Astrocyte (in vitro differentiated cells and primary cell): ENCODE results near the gene TGFBI. TPM values are rescaled to one million over a fixed set of nuclear protein-coding genes. Genes with fewer than 3 reads are reported as not detected.
A peak's percentile ranks its signal among the peaks of the same experiment; 100 is the strongest.

ENCODE experiments used
- DNase-seq: peaks from one replicate; pipeline ENCODE4 v3.0.0-alpha.2; 2010; ENCODE audit warnings: low read depth
- FAIRE-seq: peaks from 2 replicates; lab custom pipeline; 2011; peaks lifted over from hg19 to GRCh38; lab: Jason Lieb, UNC
- H2AFZ ChIP-seq: 2 replicates; pipeline ENCODE4 v1.6.0; 2012; ENCODE audit warnings: low read depth, low read length, inconsistent platforms
- H3K27ac ChIP-seq: 2 replicates; pipeline ENCODE4 v1.5.1; 2011; ENCODE audit warnings: low read depth, low read length, inconsistent platforms
- H3K27me3 ChIP-seq: 2 replicates; pipeline ENCODE4 v1.6.0; 2011; ENCODE audit warnings: low read length, inconsistent platforms; ENCODE audit not compliant: insufficient read depth
- H3K36me3 ChIP-seq: 2 replicates; pipeline ENCODE4 v1.5.1; 2011; ENCODE audit warnings: low read length, inconsistent platforms; ENCODE audit not compliant: insufficient read depth
- H3K4me1 ChIP-seq: 2 replicates; pipeline ENCODE4 v1.5.1; 2011; ENCODE audit warnings: low read length, inconsistent platforms; ENCODE audit not compliant: insufficient read depth
- H3K4me2 ChIP-seq: 2 replicates; pipeline ENCODE4 v1.6.0; 2012; ENCODE audit warnings: low read length, inconsistent platforms
- H3K4me3 ChIP-seq: 2 replicates; pipeline ENCODE4 v1.5.1; 2011; ENCODE audit warnings: low read depth, mild to moderate bottlenecking, low read length, inconsistent platforms; ENCODE audit not compliant: insufficient read depth
- H3K79me2 ChIP-seq: 2 replicates; pipeline ENCODE4 v1.6.0; 2012; ENCODE audit warnings: mild to moderate bottlenecking, low read length, inconsistent platforms; ENCODE audit not compliant: insufficient read depth
- H3K9ac ChIP-seq: 2 replicates; pipeline ENCODE4 v1.6.0; 2012; ENCODE audit warnings: mild to moderate bottlenecking, low read length, inconsistent platforms
- H3K9me3 ChIP-seq: 2 replicates; pipeline ENCODE4 v1.5.1; 2012; ENCODE audit warnings: low read depth, mild to moderate bottlenecking, low read length, inconsistent platforms; ENCODE audit not compliant: insufficient read depth
- H4K20me1 ChIP-seq: 2 replicates; pipeline ENCODE4 v1.6.0; 2012; ENCODE audit warnings: low read length, inconsistent platforms; ENCODE audit not compliant: insufficient read depth
- H3K27ac Mint-ChIP-seq: one replicate; pipeline ENCODE4 v1.8.0; 2021; ENCODE audit warnings: mild to moderate bottlenecking, mixed read lengths; ENCODE audit not compliant: unreplicated experiment
- H3K27me3 Mint-ChIP-seq: one replicate; pipeline ENCODE4 v1.8.0; 2021; ENCODE audit warnings: low read depth, mixed read lengths; ENCODE audit not compliant: unreplicated experiment
- H3K36me3 Mint-ChIP-seq: one replicate; pipeline ENCODE4 v1.8.0; 2021; ENCODE audit warnings: low read depth, mixed read lengths; ENCODE audit not compliant: unreplicated experiment
- H3K4me1 Mint-ChIP-seq: one replicate; pipeline ENCODE4 v1.8.0; 2021; ENCODE audit warnings: low read depth, mixed read lengths; ENCODE audit not compliant: unreplicated experiment
- H3K4me3 Mint-ChIP-seq: one replicate; pipeline ENCODE4 v1.8.0; 2021; ENCODE audit warnings: mild to moderate bottlenecking, moderate library complexity, mixed read lengths; ENCODE audit not compliant: unreplicated experiment
- H3K9me3 Mint-ChIP-seq: one replicate; pipeline ENCODE4 v1.8.0; 2021; ENCODE audit warnings: mild to moderate bottlenecking, mixed read lengths; ENCODE audit not compliant: unreplicated experiment
- EZH2 ChIP-seq: IDR thresholded peaks from 2 replicates; pipeline ENCODE4 v1.6.1; 2012; ENCODE audit warnings: mild to moderate bottlenecking, low read length, inconsistent platforms; ENCODE audit not compliant: insufficient read depth
- total RNA-seq: library from RNA; stranded (reverse); gene quantifications from 2 replicates; pipeline ENCODE4 v1.2.1, GENCODE V29; 2021
- TF ChIP-seq, protein P1 (sequence below): IDR thresholded peaks from 2 replicates; pipeline ENCODE4 v1.5.1; 2011; ENCODE audit warnings: low read depth, mild to moderate bottlenecking, inconsistent platforms, low read length, moderate library complexity; ENCODE audit not compliant: insufficient read depth

The TGFBI gene
- total RNA-seq, 1 donor from 2014 or later = 1,145 TPM

DNA sequence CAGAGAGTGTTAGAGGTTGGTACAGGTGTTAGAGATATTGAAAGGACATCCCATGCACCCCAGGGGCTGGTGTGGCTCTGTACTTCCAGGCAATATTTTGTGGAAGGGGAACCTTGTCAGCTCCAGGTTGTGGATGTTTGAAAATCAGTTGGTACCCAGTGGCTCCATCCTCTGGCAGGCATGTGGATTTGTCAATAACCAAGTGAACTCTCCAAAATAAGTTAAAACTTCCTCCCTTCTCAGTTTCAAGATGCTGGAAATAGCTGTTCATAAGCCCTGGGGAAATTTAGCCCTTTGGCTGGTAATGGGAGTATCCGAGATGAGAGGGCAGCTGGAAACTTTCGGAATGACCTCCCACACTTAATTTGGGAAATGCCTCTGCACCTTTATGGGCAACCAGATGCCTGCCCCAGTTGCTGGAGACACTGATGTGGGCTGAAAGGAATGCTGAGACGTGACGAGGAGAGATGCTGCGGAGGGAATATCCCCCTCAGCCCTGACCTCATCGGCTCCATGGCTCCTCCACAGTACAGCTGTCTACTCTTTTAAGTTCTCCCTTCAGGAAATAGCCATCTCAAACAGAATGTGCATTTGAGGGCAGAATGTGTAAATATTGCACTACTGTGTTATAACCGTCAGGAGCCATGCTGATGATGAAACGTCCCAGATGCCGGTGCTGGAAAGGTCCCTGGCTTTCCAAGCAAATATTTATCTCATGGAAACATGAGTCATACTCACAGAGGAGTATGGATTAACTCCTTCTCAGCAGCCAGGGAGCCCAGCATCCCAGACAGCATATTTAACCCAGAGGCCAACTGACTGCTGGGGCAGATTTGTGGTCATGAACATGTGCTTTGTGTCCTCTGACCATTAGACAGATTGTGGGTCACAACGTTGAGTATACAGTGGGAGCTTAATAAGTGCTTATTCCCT lies 29.5 kb downstream of the TGFBI start:
- FAIRE-seq (peak; percentile 98), DNase-seq (peak; percentile 99)

DNA sequence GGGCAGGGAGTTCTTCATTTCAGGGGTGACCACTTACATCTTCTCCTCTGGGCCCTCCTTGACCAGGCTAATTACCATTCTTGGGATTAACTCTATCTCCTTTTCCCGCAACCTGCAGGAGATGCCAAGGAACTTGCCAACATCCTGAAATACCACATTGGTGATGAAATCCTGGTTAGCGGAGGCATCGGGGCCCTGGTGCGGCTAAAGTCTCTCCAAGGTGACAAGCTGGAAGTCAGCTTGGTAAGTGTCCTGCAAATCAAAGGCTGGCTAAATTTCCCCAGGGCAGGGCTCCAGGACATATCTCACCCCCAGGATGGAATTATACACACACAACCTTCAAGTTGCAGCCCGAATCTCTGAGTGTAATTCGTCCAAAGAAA lies 30.2 kb downstream of the TGFBI start:
- H3K9me3 Mint-ChIP-seq = peaks cover 2% of the 10 kb centered on the region
- Histone ChIP-seq H3K27me3 (no peaks in the 10 kb centered on the region), H3K9ac (peak overlapping the region; percentile 86), H3K4me3 (no peak overlapping the region), H4K20me1 (peaks cover 22% of the 10 kb centered on the region), H2AFZ (no peak overlapping the region), H3K79me2 (no peaks in the 10 kb centered on the region), H3K27ac (peak overlapping the region; percentile 95), H3K4me1 (peaks cover 62% of the 10 kb centered on the region), H3K36me3 (peaks cover 81% of the 10 kb centered on the region), H3K4me2 (peak overlapping the region; percentile 6), H3K9me3 (no peaks in the 10 kb centered on the region)
- H3K36me3 Mint-ChIP-seq = peaks cover 52% of the 10 kb centered on the region
- FAIRE-seq = no peak
- H3K4me1 Mint-ChIP-seq = peaks cover 55% of the 10 kb centered on the region
- DNase-seq = no peak
- TF ChIP-seq EZH2 = no peak
- TF ChIP-seq, protein P1, sequence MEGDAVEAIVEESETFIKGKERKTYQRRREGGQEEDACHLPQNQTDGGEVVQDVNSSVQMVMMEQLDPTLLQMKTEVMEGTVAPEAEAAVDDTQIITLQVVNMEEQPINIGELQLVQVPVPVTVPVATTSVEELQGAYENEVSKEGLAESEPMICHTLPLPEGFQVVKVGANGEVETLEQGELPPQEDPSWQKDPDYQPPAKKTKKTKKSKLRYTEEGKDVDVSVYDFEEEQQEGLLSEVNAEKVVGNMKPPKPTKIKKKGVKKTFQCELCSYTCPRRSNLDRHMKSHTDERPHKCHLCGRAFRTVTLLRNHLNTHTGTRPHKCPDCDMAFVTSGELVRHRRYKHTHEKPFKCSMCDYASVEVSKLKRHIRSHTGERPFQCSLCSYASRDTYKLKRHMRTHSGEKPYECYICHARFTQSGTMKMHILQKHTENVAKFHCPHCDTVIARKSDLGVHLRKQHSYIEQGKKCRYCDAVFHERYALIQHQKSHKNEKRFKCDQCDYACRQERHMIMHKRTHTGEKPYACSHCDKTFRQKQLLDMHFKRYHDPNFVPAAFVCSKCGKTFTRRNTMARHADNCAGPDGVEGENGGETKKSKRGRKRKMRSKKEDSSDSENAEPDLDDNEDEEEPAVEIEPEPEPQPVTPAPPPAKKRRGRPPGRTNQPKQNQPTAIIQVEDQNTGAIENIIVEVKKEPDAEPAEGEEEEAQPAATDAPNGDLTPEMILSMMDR = no peak
- H3K4me3 Mint-ChIP-seq = no peak overlapping the region
- H3K27ac Mint-ChIP-seq = peak overlapping the region; percentile 92
- H3K27me3 Mint-ChIP-seq = no peaks in the 10 kb centered on the region

More for the DNA sequence above, 29.5 kb downstream of the TGFBI start:
- H4K20me1 ChIP-seq = peaks cover 17% of the 10 kb centered on the region
- Mint-ChIP-seq H3K27ac (peak overlapping the region; percentile 92), H3K36me3 (peaks cover 51% of the 10 kb centered on the region), H3K9me3 (peaks cover 2% of the 10 kb centered on the region), H3K27me3 (no peaks in the 10 kb centered on the region), H3K4me1 (peaks cover 62% of the 10 kb centered on the region), H3K4me3 (peak overlapping the region; percentile 54)
- H3K36me3 ChIP-seq = peaks cover 75% of the 10 kb centered on the region
- H3K4me3 ChIP-seq = no peak overlapping the region
- peak overlapping the region; percentile 86 for H3K9ac ChIP-seq
- peaks cover 67% of the 10 kb centered on the region for H3K4me1 ChIP-seq
- H3K9me3 ChIP-seq = no peaks in the 10 kb centered on the region
- TF ChIP-seq, protein P1 = peak; percentile 69
- TF ChIP-seq EZH2 = no peak
- H3K27me3 ChIP-seq = no peaks in the 10 kb centered on the region
- no peak overlapping the region for H2AFZ ChIP-seq
- H3K4me2 ChIP-seq = peak overlapping the region; percentile 62
- peak overlapping the region; percentile 95 for H3K27ac ChIP-seq
- H3K79me2 ChIP-seq = no peaks in the 10 kb centered on the region

DNA sequence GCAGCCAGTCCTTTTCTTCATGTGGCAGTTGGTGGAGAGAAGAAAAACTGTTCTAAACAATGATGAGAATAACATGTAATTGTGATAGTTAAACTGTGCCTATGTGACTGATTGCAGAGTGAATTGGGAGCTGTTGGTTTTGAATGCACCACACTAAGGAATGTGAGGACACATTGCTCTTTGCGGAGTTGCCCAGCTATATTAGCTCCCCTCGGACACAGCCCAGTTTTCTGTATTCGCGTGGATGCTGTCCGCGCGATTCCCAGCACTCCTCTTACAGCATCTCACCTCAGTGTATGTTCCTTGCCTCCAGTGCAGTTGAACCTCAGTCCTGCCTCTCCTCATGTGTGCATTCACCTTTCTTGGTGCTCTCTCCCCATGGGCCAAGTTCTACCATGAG lies 32.2 kb downstream of the TGFBI start:
- no peak overlapping the region for H3K4me2 ChIP-seq
- H3K27me3 Mint-ChIP-seq = no peaks in the 10 kb centered on the region
- H3K79me2 ChIP-seq = no peaks in the 10 kb centered on the region
- H3K27ac Mint-ChIP-seq = peak overlapping the region; percentile 7
- peaks cover 80% of the 10 kb centered on the region for H3K36me3 ChIP-seq
- H3K9me3 ChIP-seq = no peaks in the 10 kb centered on the region
- peaks cover 52% of the 10 kb centered on the region for H3K36me3 Mint-ChIP-seq
- peaks cover 42% of the 10 kb centered on the region for H3K4me1 ChIP-seq
- no peak overlapping the region for H3K9ac ChIP-seq
- H2AFZ ChIP-seq = no peak overlapping the region
- TF ChIP-seq, protein P1 = no peak
- no peak for TF ChIP-seq EZH2
- H3K4me3 ChIP-seq = no peak overlapping the region
- DNase-seq (no peak), FAIRE-seq (no peak)
- peaks cover 30% of the 10 kb centered on the region for H4K20me1 ChIP-seq
- peaks cover 2% of the 10 kb centered on the region for H3K9me3 Mint-ChIP-seq
- peaks cover 42% of the 10 kb centered on the region for H3K4me1 Mint-ChIP-seq
- peak overlapping the region; percentile 7 for H3K27ac ChIP-seq
- no peaks in the 10 kb centered on the region for H3K27me3 ChIP-seq
- H3K4me3 Mint-ChIP-seq = no peak overlapping the region
